ENCODE measurements around the gene CD81.

The CD81 gene

DNA sequence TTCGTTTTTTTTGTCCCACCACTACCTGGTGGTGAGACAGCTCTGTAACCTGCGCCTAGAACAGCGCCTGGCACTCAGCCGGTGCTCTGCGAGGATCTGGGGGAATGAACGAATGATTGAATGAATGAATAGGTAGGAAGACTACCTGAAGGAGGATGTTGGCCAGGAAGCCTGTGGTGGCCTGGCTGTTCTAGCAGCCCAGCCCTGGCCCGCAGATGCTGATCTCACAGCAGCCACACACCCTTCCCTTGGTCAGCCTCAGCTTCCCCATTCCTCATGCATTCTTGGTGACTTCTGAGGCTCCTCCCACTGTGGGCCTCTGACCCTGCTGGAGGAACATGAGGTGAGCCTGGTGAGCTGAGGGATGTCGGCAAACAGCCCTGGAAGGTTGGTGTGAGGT is 63.5 kb downstream of the CD81 start:
- no peak for DNase-seq

DNA sequence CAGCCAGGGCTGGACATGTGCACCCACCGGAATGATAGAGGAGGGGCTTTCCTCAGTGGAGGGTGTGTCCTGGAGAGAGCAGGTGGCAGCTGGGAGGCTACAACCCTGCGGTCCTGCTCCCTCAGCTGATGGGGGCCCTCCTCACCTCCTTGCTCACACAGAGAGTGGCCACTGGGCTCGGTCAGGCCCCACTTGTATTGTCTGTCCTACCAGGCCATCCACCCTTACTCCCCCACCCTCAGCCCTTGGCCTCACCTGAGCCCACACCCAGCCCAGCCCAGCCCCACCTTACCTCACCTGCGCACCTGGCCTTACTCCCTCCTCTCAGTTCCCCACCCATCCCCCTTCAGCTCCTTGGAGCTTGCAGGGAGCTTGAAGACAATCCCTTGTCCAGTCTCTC is 64.1 kb downstream of the CD81 start:
- no peak for DNase-seq

DNA sequence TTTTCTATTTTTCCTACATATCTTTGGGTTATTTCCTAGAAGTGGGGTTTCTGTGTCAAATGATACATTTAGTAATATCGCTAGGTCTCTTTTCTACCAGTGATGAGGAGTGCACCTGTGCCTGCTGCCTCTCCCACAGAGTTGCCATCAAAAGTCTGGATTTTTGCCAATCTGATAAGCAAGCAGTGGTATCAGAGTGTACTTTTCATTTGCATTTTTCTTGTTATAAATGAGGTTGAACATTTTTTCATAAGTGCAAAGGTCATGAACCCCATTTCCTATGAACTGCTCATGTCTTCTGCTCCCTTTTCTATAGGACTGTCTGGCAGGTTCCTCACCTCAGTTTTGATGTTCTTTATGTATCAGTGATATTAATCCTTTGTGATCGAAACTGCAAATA is 65.5 kb downstream of the CD81 start:
- no peak for DNase-seq

DNA sequence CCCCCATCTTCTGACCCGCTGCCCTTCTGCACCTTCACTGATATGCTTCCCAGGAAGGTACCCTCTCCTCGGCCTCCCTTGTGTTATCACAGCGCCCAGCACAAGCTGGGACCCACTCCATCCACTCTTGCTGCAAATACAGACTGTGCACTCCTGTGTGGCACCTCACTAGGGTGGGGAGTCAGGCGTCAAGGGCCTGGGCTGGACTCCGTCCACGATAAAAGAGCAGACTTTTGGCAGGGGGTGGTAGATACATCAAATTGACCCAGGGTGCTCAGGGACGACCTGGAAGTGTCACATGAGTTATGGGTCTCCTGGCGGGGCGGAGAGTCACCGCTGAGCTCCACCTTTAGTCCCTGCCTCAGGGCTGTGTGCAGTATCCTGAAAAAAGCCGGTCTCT is 66.3 kb downstream of the CD81 start:
- no peak for DNase-seq

DNA sequence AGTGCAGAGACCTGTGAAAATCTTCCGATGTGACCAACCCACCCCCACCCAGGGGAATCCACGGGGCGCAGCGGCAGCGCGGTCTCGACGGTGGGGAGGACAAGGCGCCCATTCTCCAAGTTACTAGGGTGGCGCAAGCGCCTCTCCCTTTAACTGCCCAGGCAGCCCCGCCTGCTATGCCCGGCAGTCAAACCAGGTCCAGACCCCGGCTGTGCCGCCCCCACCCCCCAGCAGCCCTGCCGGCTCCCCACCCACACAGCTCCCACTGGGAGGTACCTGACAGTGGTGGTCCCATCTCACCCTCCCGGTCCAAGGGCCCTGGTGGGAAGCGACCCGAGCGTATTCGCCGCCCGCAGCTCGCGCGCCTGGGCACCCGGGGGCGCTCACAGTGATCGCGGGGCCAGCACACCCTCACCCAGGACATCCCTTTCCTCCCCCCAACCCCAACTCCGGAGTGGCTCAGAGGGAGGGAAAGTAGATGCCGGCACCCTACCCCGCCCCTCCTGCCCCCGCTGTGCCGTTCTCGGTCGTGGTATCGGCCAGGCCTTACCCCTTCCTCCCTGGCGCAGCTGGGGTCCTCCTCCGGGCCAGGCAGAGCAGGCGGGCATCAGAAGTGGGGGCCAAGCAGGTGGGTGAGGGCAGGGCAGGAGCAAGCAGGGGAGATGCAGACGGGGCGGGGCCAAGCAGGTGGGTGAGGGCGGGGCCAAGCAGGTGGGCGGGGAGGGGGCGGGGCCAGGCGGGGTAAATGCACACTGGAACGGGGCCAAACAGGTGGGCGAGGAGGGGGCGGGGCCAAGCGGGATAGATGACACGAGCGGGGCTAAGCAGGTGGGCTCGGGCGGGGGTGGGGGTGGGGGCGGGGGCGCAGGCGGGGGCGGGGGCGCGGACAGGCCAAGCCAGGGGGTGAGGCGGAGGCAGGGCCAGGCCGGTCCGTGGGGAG is 67.0 kb downstream of the CD81 start, which contains the start of gene TRPM5:
Gene TRPM5, minus strand, starts transcription at position 634 of the 940 bp plus-strand sequence. CDS start 21,478 bp downstream, outside the sequence.
- DNase-seq, result peak; percentile 40 to 78 (median 70)

GRCh38 chr11:2444821-2445745 is 68.0 kb downstream of the CD81 start, which contains the start of gene KCNQ1:
Gene KCNQ1 (plus strand): TSS chr11:2445008. CDS start chr11:2445099, 91 bp downstream.
- peak; percentile 26 to 61 (median 45) for DNase-seq

- no peak for DNase-seq
Measured at GRCh38 chr11:2445746-2446551, 68.8 kb downstream of the CD81 start.

- peak in 1 of 5 donors; percentile 31 for DNase-seq
Measured at GRCh38 chr11:2446590-2447252, 69.6 kb downstream of the CD81 start.
